ENCODE measurements around the gene CPAMD8. TPM values are rescaled to one million over a fixed set of nuclear protein-coding genes. Genes with fewer than 3 reads are reported as not detected.

The CPAMD8 gene
- total RNA-seq, 1 donor from 2014 or later, result 15.4 TPM

DNA sequence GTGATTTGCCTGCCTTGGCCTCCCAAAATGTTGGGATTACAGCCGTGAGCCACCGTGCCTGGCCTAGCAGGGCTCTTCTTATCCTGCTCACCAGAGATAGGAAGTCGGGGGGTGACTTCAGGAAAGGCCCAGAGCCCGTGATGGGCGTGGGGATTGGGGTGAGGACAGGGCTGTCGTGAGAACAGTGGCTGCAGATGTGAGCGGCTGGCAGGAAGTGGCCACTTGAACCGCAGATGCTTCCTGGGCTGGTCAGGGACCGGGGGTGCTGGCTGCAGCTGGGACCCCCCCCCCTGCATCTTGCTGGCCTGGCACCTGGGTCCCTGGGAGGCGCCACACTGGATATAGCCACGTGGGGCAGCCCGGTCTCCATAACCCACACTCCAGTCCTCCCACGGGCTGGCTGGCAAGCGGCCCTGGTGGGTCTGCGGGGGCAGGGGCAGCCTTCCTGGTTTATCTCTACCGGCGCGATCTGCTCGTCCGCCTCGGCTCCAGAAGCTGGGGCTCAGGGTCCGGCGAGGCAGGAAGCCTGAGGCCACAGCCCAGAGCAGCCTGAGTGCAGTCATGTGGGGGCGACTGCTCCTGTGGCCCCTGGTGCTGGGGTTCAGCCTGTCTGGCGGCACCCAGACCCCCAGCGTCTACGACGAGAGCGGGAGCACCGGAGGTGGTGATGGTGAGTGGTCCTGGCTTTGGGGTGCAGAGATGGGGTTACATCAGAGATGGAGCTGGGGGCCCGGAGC lies 137.8 kb downstream of the CPAMD8 start, which contains the start of gene F2RL3:
Gene F2RL3, plus strand, starts transcription at position 371 of the 737 bp plus-strand sequence. Its CDS starts 191 bp downstream, at position 562.
- H3K4me3 Mint-ChIP-seq (ENCODE audit: unreplicated experiment), result no peak within 1 kb of the TSS
- no peaks in the 10 kb centered on the region for H3K36me3 Mint-ChIP-seq (ENCODE audit: unreplicated experiment)
- no peak within 1 kb of the TSS for H3K27ac Mint-ChIP-seq (ENCODE audit: unreplicated experiment)
- peaks cover 7% of the 10 kb centered on the region for H3K27me3 Mint-ChIP-seq (ENCODE audit: unreplicated experiment)
- TF ChIP-seq, protein P1, sequence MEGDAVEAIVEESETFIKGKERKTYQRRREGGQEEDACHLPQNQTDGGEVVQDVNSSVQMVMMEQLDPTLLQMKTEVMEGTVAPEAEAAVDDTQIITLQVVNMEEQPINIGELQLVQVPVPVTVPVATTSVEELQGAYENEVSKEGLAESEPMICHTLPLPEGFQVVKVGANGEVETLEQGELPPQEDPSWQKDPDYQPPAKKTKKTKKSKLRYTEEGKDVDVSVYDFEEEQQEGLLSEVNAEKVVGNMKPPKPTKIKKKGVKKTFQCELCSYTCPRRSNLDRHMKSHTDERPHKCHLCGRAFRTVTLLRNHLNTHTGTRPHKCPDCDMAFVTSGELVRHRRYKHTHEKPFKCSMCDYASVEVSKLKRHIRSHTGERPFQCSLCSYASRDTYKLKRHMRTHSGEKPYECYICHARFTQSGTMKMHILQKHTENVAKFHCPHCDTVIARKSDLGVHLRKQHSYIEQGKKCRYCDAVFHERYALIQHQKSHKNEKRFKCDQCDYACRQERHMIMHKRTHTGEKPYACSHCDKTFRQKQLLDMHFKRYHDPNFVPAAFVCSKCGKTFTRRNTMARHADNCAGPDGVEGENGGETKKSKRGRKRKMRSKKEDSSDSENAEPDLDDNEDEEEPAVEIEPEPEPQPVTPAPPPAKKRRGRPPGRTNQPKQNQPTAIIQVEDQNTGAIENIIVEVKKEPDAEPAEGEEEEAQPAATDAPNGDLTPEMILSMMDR (IDR thresholded peaks at IDR 0.05; ENCODE audit: partially characterized antibody, unreplicated experiment), result no peak
- H3K9me3 Mint-ChIP-seq (ENCODE audit: unreplicated experiment), result peaks cover 3% of the 10 kb centered on the region
- no peak for DNase-seq
- H3K4me1 Mint-ChIP-seq (ENCODE audit: low read depth, unreplicated experiment), result peaks cover 15% of the 10 kb centered on the region

DNA sequence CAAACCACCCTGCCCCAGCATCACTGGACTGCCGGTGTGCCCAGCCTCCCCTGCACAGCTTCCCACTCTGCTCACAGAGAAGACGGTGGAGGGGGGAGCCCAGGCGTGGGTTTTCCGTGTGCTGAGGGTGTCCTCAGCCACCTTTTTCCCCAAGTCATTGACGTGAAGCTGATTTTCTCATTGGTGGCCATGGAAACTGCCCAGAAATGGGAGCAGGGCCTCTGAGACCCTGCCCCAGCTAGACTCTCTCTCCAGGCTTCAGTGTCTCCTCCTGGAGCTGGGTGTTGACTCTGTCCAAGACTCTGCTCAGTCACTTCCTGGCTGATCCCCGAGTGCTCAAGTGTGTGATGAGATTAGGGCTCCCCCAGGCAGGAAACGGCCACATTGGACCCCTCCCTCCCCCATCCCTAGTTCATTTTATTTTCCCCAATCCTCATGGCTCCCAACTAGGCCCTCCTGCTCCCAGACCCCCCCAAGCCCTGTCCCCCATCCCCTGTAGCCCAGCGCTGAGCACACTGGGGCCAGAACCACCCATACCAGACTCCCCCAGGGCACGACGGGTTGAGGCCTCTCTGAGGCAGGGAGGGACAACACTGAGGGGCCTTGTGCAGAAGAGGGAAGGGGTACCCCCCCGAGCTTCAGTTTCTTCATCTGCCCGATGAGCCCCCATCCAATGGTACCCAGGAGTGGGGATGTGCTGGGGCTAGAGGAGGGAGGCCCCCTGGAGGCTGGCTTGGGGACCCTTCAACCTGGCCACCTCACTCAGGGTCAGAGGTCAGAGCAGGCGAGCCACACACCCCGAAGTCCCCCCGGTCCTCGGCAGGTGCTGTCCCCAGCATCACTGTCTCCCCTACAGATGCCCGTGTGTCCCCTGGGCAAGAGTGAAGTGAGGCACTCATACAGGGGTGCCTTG lies 139.0 kb downstream of the CPAMD8 start:
- Mint-ChIP-seq H3K4me1 (ENCODE audit: low read depth, unreplicated experiment) (peaks cover 9% of the 10 kb centered on the region), H3K27ac (ENCODE audit: unreplicated experiment) (no peak overlapping the region), H3K36me3 (ENCODE audit: unreplicated experiment) (no peaks in the 10 kb centered on the region), H3K27me3 (ENCODE audit: unreplicated experiment) (peaks cover 4% of the 10 kb centered on the region), H3K9me3 (ENCODE audit: unreplicated experiment) (peaks cover 5% of the 10 kb centered on the region), H3K4me3 (ENCODE audit: unreplicated experiment) (no peak overlapping the region)
- DNase-seq, result no peak
- TF ChIP-seq, protein P1 (IDR thresholded peaks at IDR 0.05; ENCODE audit: partially characterized antibody, unreplicated experiment), result no peak

DNA sequence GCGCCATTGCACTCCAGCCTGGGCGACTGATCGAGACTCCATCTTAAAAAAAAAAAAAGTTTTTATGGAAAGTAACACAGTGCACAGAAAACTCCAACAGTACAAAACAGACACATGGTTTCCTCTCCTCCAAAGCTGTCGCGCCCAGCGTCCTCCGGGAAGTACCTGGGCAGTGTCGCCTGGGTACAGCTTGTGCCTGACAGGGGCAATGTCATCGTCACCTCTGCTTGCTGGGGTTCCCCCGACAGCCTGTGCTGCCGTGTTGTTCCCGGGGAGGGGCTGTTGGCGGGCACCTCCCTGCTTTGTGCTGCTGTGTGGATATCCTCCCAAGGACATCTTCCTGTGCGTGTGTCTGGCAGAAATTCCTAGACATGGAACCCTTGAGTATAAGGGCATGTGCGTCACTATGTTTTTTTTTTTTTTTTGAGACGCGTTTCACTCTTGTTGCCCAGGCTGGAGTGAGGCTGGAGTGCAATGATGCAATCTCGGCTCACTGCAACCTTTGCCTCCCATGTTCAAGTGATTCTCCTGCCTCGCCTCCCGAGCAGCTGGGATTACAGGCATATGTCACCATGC lies 140.2 kb downstream of the CPAMD8 start:
- Mint-ChIP-seq H3K4me3 (ENCODE audit: unreplicated experiment) (no peak overlapping the region), H3K27ac (ENCODE audit: unreplicated experiment) (no peak overlapping the region), H3K27me3 (ENCODE audit: unreplicated experiment) (peaks cover 6% of the 10 kb centered on the region), H3K4me1 (ENCODE audit: low read depth, unreplicated experiment) (peaks cover 3% of the 10 kb centered on the region), H3K36me3 (ENCODE audit: unreplicated experiment) (no peaks in the 10 kb centered on the region), H3K9me3 (ENCODE audit: unreplicated experiment) (peaks cover 12% of the 10 kb centered on the region)
- TF ChIP-seq, protein P1 (IDR thresholded peaks at IDR 0.05; ENCODE audit: partially characterized antibody, unreplicated experiment), result no peak
- DNase-seq, result no peak

DNA sequence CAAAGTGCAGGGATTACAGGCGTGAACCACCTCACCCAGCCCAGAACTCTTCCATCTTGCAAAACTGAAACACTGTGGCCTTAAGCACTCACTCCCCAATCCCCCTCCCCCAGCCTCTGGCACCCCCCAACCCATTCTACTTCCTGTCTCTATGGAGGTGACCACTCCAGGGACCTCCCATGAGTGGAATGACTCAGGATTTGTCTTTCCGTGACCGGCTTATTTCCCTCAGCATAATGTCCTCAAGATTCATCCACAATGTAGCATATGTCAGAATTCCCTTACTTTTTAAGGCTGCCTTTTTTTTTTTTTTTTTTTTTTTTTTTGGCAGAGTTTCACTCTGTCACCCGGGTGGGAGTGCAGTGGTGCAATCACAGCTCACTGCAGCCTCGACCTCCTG lies 141.4 kb downstream of the CPAMD8 start:
- DNase-seq, result no peak
- Mint-ChIP-seq H3K27ac (ENCODE audit: unreplicated experiment) (no peak overlapping the region), H3K4me1 (ENCODE audit: low read depth, unreplicated experiment) (peaks cover 3% of the 10 kb centered on the region), H3K36me3 (ENCODE audit: unreplicated experiment) (peaks cover 3% of the 10 kb centered on the region), H3K27me3 (ENCODE audit: unreplicated experiment) (peaks cover 2% of the 10 kb centered on the region), H3K4me3 (ENCODE audit: unreplicated experiment) (no peak overlapping the region), H3K9me3 (ENCODE audit: unreplicated experiment) (peaks cover 14% of the 10 kb centered on the region)
- TF ChIP-seq, protein P1 (IDR thresholded peaks at IDR 0.05; ENCODE audit: partially characterized antibody, unreplicated experiment), result no peak
